SK-N-MC (cell line): ENCODE measurements around the gene NEK6.

ENCODE experiments used
- EZH2 ChIP-seq: fragments of 200-600 bp; sonication (generic); IDR thresholded peaks from one replicate; pipeline ENCODE4 v1.6.1; 2017; ENCODE audit warnings: antibody characterized with exemption
- FOXP2 ChIP-seq: optimal IDR thresholded peaks from 2 replicates; pipeline ENCODE3; 2011; ENCODE audit warnings: mild to moderate bottlenecking, moderate library complexity; ENCODE audit not compliant: insufficient read depth; ENCODE audit errors: extremely low read length, control extremely low read depth
- POLR2AphosphoS5 ChIP-seq: IDR thresholded peaks from 2 replicates; pipeline ENCODE4 v1.6.1; 2012; ENCODE audit warnings: mild to moderate bottlenecking, low read depth, low read length, borderline replicate concordance

DNA sequence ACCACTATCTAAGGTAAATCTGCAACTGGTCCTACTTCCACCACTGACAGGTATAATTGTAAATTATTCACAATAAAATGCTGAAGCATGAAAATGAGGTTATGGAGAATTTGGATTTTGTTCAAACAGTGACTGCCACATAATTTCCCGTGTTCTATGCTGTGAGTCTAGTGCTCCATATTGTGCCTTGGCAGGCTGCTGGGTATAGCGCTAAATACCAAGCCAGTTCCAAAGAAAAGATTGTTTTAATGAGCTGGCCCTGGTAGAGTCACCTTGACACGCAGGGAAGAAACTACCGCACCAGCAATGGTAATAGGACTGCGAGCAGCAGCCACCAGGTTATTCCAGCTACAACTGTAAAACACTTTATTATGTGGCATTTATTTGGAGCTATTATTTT, 127.1 kb downstream of the NEK6 start:
- TF ChIP-seq EZH2 (no peak), POLR2AphosphoS5 (no peak), FOXP2 (no peak)
